ENCODE data around the gene PIK3CD. TPM values are rescaled to one million over a fixed set of nuclear protein-coding genes. Genes with fewer than 3 reads are reported as not detected.

Gene PIK3CD
- total RNA-seq, 1 experiment from 2014 or later = 23.1 TPM

DNA sequence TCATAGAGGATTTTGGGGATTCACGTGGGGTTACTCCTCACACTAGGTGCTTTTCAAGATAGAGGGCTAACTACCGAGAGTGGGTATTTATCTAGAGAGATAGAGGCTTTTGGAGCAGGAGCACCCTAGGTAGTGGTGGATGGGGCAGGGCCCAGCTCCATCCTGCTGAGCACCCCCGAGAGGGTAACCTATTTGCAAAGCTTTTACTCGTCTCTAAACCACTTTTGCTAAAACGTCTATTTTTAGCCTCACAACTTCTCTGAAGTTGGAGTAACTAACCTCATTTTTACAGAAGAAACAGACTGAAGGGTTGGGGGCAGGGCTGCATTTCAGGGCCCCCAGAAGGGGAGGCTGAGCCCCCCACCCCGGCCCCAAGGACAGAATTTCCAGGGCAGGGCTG, 12.3 kb upstream of the PIK3CD start:
- ATAC-seq = no peak
- Mint-ChIP-seq H3K27me3 (ENCODE audit: low read depth) (no peaks in the 10 kb centered on the region), H3K4me3 (no peak overlapping the region), H3K36me3 (no peaks in the 10 kb centered on the region), H3K9me3 (peaks cover 20% of the 10 kb centered on the region), H3K4me1 (no peaks in the 10 kb centered on the region), H3K27ac (no peak overlapping the region; the same call in 1 of the 2 replicates)
- ChIA-PET CTCF (interaction anchor here (1.0 to 1.1 kb wide), 2 partner anchors 11 to 82 kb away, joined by 3 read pairs; no protein-coding TSS in a partner anchor), POLR2A (interaction anchor here (0.6 kb wide), 1 partner anchor 328 kb away, joined by 5 read pairs; no protein-coding TSS in a partner anchor)
- no peak for DNase-seq (ENCODE audit: low spot score)
- TF ChIP-seq, protein P1, sequence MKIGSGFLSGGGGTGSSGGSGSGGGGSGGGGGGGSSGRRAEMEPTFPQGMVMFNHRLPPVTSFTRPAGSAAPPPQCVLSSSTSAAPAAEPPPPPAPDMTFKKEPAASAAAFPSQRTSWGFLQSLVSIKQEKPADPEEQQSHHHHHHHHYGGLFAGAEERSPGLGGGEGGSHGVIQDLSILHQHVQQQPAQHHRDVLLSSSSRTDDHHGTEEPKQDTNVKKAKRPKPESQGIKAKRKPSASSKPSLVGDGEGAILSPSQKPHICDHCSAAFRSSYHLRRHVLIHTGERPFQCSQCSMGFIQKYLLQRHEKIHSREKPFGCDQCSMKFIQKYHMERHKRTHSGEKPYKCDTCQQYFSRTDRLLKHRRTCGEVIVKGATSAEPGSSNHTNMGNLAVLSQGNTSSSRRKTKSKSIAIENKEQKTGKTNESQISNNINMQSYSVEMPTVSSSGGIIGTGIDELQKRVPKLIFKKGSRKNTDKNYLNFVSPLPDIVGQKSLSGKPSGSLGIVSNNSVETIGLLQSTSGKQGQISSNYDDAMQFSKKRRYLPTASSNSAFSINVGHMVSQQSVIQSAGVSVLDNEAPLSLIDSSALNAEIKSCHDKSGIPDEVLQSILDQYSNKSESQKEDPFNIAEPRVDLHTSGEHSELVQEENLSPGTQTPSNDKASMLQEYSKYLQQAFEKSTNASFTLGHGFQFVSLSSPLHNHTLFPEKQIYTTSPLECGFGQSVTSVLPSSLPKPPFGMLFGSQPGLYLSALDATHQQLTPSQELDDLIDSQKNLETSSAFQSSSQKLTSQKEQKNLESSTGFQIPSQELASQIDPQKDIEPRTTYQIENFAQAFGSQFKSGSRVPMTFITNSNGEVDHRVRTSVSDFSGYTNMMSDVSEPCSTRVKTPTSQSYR (CRISPR knock-in tag; IDR thresholded peaks at IDR 0.05) = no peak
- TF ChIP-seq, protein P2, sequence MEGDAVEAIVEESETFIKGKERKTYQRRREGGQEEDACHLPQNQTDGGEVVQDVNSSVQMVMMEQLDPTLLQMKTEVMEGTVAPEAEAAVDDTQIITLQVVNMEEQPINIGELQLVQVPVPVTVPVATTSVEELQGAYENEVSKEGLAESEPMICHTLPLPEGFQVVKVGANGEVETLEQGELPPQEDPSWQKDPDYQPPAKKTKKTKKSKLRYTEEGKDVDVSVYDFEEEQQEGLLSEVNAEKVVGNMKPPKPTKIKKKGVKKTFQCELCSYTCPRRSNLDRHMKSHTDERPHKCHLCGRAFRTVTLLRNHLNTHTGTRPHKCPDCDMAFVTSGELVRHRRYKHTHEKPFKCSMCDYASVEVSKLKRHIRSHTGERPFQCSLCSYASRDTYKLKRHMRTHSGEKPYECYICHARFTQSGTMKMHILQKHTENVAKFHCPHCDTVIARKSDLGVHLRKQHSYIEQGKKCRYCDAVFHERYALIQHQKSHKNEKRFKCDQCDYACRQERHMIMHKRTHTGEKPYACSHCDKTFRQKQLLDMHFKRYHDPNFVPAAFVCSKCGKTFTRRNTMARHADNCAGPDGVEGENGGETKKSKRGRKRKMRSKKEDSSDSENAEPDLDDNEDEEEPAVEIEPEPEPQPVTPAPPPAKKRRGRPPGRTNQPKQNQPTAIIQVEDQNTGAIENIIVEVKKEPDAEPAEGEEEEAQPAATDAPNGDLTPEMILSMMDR (IDR thresholded peaks at IDR 0.05) = no peak

DNA sequence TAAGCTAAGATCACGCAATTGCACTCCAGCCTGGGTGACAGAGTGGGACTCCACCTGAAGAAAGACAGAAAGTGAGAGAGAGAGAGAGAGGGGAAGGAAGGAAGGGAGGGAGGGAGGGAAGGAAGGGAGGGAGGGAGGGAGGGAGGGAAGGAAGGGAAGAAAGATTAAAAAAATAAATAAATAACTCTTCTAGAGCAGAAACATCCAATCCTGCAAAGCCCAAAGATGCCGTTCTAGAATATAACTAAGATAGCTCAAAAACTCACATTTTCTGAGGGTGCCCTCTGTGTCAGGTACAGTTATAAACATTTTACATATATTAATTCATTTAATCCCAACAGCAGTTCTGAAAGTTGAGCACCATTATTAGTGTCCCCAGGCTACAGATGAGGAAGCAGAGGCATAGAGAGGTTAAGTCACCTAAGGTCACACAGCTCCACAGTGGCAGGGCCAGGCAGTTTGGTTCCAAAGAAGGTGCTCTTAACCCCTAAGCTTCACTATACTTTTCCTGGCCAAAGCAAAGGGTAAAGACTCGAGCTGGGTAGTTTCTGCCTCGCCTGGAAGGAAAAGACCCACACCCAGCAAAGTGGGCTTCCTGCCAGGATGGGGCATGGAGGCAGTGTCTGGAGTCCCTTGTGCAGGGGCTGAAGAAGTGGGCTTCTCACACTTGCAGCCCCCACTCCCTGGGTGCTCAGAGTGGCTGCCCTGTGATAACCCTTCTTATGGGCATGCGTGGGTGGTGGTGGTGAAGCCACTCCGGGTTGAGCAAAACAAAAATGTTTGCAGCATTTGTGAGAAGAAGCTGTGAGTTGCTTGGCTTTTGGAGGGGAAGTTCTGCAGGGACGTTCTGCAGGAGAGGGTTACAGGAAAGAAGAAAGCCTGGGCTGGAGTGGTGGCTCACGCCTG, 7.9 kb upstream of the PIK3CD start:
- H3K4me3 Mint-ChIP-seq = no peak overlapping the region
- no peak overlapping the region for H3K27ac Mint-ChIP-seq
- CTCF ChIA-PET = interaction anchor here (0.6 to 1.4 kb wide), 6 partner anchors 15 to 78 kb away, joined by 3 to 4 read pairs (median 4); no protein-coding TSS in a partner anchor
- no peaks in the 10 kb centered on the region for H3K4me1 Mint-ChIP-seq
- no peak for ATAC-seq
- H3K27me3 Mint-ChIP-seq (ENCODE audit: low read depth) = no peaks in the 10 kb centered on the region
- TF ChIP-seq RELA (CRISPR knock-in tag; IDR thresholded peaks at IDR 0.05; ENCODE audit: borderline replicate concordance) = no peak
- no peak for TF ChIP-seq GTF2I (CRISPR knock-in tag; conservative IDR thresholded peaks at IDR 0.05)
- no peak for TF ChIP-seq EMX1 (CRISPR knock-in tag; IDR thresholded peaks at IDR 0.05)
- TF ChIP-seq GRHL2 (CRISPR knock-in tag; IDR thresholded peaks at IDR 0.05; ENCODE audit: insufficient replicate concordance, severe bottlenecking) = no peak
- no peak for TF ChIP-seq CREM (CRISPR knock-in tag; IDR thresholded peaks at IDR 0.05)
- H3K9me3 Mint-ChIP-seq = no peaks in the 10 kb centered on the region
- H3K36me3 Mint-ChIP-seq = no peaks in the 10 kb centered on the region
- POLR2A ChIA-PET = no interaction called here
- no peak for DNase-seq (ENCODE audit: low spot score)

DNA sequence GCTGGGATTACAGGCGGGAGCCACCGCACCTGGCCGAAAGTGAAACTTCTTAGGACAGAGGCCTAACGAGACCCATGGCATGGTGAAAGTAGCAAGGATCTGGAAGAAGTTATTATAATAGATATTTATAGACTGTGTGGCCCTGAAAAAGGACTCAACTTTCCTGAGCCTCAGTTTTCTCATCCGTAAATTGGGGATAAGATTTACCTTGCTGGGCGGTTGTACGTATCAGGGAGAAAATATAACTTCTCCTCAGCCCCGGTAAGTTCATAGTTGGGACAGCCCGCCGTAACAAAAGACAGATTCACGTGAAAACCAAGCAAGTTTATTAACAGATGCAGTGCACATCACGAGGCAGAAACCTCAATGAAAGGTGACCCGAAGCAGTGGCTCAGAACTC, 5.5 kb upstream of the PIK3CD start:
- DNase-seq (ENCODE audit: low spot score) (no peak), ATAC-seq (no peak)
- Mint-ChIP-seq H3K4me3 (no peak overlapping the region), H3K27ac (no peak overlapping the region), H3K9me3 (no peaks in the 10 kb centered on the region), H3K4me1 (0 out of 2 replicates have a peak, but pooled peaks cover under 1% of the 10 kb centered on the region), H3K27me3 (ENCODE audit: low read depth) (peaks cover 23% of the 10 kb centered on the region), H3K36me3 (no peaks in the 10 kb centered on the region)
- ChIA-PET CTCF (no interaction called here), POLR2A (no interaction called here)
- no peak for TF ChIP-seq TP53 (CRISPR knock-in tag; IDR thresholded peaks at IDR 0.05)

DNA sequence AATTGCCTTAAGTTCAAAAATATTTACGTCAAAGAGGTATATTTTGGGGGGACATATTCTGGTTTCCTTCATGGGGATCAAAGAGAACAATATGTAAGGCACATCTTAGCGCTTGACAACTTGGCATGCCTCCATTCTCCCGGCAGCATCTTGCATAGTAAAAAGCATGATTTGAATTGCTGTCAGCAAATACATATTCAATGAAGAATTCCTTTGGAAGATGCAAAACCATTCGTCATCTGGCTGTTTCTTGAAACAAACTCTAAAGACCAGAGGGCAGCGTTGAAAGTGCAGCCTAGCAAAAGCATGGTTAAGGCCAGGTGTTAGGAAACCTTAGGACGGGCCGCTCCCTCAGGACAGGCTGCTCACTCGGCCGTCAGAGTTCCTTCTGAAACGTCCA, 3.4 kb upstream of the PIK3CD start:
- Mint-ChIP-seq H3K27ac (no peak overlapping the region), H3K4me3 (no peak overlapping the region), H3K36me3 (no peaks in the 10 kb centered on the region), H3K27me3 (ENCODE audit: low read depth) (peaks cover 40% of the 10 kb centered on the region), H3K4me1 (peaks cover 4% of the 10 kb centered on the region; the same call in 1 of the 2 replicates), H3K9me3 (no peaks in the 10 kb centered on the region)
- no peak for TF ChIP-seq ELF4 (CRISPR knock-in tag; IDR thresholded peaks at IDR 0.05; ENCODE audit: low read depth)
- TF ChIP-seq HMGA2 (CRISPR knock-in tag; IDR thresholded peaks at IDR 0.05) = no peak
- TF ChIP-seq, protein P3, sequence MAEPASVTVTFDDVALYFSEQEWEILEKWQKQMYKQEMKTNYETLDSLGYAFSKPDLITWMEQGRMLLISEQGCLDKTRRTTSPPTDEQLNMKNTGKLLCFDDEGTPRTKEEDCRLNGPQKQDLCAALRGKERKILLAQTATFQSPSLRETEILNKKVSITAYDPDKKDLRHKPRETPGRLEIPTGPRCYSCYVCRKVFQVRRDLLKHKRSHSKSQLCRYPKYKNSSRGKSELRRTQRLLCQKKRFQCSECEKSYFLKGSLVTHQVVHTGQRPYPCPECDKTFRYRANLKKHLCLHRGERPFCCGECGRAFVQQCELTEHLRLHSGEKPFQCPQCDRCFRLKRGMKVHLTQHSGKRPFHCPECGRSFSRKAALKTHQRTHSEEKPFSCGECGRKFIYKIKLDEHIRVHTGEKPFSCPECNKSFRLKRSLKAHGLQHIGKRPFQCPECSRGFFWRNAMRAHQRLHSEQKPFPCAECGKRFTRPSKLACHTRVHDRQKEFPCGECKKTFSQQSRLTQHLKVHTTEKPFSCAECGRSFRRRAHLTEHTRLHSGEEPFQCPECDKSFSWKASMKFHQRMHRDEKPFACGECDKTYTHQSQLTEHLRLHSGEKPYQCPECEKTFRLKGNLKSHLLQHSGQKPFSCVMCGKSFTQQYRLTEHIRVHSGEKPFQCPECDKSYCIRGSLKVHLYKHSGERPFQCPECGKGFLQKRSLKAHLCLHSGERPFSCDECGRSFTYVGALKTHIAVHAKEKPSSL (CRISPR knock-in tag; conservative IDR thresholded peaks at IDR 0.05) = no peak
- TF ChIP-seq ETV6 (CRISPR knock-in tag; IDR thresholded peaks at IDR 0.05) = no peak
- TF ChIP-seq RORB (CRISPR knock-in tag; IDR thresholded peaks at IDR 0.05) = no peak
- ATAC-seq (no peak), DNase-seq (ENCODE audit: low spot score) (no peak)
- CTCF ChIA-PET = interaction anchor here (1.0 kb wide), 1 partner anchor 33 kb away, joined by 3 read pairs; no protein-coding TSS in a partner anchor
- POLR2A ChIA-PET = no interaction called here
